SK-N-SH treated with all-trans-retinoic acid at 6 μM for 48 hours (cell line): ENCODE measurements around the gene MYO7A.

ENCODE experiments used
- TCF4 ChIP-seq: fragments of 250-450 bp; sonication (Bioruptor Pico); IDR thresholded peaks from 2 replicates; pipeline ENCODE4 v1.8.0; 2021; ENCODE audit warnings: mild to moderate bottlenecking, moderate library complexity, borderline replicate concordance
- ZFP3 ChIP-seq: fragments of 250-450 bp; sonication (Bioruptor Pico); IDR thresholded peaks from 2 replicates; pipeline ENCODE4 v1.5.0; 2020; ENCODE audit warnings: mild to moderate bottlenecking, moderate library complexity

- no peak for TF ChIP-seq TCF4 (CRISPR knock-in tag)
- TF ChIP-seq ZFP3, result peak; percentile 77
These were observed 20.1 kb upstream of the MYO7A start for GRCh38 chr11:77107950-77108349.
